ENCODE data around the gene HSPA5.
"Not testable (repeated sequence)": the region's sequence is repeated elsewhere in the genome, so short reads cannot be mapped to it uniquely, and the experiment has no call there.

The HSPA5 gene

DNA sequence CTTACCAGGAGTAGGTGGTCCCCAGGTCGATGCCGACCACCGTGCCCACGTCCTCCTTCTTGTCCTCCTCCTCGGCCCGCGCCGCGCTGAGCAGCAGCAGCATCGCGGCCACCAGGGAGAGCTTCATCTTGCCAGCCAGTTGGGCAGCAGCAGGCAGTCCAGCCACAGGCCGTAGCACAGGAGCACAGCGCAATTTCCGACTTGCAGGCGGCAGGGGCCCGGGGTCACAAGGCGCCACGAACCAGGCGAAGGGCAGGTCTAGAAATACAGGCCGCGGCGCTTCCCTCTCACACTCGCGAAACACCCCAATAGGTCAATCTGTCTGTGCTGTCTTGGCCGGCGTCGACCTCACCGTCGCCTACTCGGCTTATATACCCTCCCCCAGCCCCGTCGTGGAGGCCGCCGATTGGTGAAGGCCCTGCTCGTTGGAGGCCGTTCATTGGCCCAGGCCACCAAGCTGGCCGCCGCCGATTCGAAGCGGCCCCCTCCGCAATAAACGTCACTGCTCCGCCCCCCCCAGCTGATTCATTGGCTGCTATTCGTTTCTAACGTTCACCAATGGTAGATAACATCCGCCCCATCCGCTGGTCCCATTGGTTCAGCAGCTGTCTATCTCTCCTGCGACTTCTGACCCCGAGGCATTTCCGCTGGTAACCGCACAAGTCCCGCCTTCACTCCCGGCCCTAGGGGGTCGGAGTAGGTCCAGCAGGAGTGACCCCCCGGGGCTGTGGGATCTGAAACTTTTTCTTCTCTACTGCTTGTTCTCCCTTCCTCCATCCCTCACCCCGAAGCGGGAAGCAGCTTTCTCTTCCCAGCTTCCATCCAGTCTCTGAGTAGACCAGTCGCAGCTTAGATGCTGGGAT, at the start of gene HSPA5:
HSPA5 (minus strand) TSS at position 344 of the 863 bp plus-strand sequence; CDS start at position 127, 217 bp downstream.
- in situ Hi-C loops (cut with MboI; ENCODE audit: low sequenced_read_pairs, unreplicated experiment): no loop called here
- TF ChIP-seq, protein P1, sequence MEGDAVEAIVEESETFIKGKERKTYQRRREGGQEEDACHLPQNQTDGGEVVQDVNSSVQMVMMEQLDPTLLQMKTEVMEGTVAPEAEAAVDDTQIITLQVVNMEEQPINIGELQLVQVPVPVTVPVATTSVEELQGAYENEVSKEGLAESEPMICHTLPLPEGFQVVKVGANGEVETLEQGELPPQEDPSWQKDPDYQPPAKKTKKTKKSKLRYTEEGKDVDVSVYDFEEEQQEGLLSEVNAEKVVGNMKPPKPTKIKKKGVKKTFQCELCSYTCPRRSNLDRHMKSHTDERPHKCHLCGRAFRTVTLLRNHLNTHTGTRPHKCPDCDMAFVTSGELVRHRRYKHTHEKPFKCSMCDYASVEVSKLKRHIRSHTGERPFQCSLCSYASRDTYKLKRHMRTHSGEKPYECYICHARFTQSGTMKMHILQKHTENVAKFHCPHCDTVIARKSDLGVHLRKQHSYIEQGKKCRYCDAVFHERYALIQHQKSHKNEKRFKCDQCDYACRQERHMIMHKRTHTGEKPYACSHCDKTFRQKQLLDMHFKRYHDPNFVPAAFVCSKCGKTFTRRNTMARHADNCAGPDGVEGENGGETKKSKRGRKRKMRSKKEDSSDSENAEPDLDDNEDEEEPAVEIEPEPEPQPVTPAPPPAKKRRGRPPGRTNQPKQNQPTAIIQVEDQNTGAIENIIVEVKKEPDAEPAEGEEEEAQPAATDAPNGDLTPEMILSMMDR (IDR thresholded peaks at IDR 0.05; ENCODE audit: borderline replicate concordance, control extremely low read depth, extremely low read depth, insufficient read depth, missing control alignments): peak; percentile 8
- peak; percentile 99 for DNase-seq (ENCODE audit: low spot score)

DNA sequence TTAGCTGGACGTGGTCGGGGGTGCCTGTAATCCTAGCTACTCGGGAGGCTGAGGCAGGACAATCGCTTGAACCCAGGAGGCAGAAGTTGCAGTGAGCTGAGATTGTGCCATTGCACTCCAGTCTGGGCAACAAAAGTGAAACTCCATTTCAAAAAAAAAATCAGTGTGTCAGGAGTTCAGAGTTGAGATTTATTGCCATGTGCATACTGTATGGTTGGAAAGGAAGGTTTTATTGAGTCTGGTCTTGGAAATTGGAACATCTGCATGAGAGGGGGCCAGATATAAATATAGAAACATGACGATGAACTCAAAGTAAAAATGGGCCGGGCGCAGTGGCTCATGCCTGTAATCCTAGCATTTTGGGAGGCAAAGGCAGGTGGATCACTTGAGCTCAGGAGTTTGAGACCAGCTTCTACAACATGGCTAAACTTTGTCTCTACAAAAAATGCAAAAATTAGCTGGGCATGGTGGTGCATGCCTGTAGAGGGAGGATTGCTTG, 45.8 kb upstream of the HSPA5 start:
- in situ Hi-C loops (cut with MboI; ENCODE audit: low sequenced_read_pairs, unreplicated experiment); DNase-seq (ENCODE audit: low spot score): not testable (repeated sequence)

DNA sequence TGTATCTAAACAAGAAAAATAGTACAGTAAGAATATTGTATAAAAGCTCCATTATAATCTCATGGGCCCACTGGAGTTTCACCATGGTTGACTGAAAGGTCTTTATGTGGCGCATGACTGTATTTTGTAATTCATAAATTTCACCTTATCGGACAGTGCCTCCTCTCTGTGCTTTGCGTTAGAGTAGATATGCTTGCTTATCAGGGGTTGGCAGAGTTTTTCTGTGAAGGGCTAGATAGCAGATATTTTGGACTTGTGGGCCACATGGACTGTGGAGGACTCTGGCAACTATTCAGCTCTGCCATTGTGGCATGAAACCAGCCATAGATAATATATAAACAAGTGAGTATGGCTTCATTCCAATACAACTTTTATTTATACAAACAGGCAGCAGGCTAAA, 43.7 kb upstream of the HSPA5 start:
- in situ Hi-C loops (cut with MboI; ENCODE audit: low sequenced_read_pairs, unreplicated experiment): no loop called here
- TF ChIP-seq, protein P1 (IDR thresholded peaks at IDR 0.05; ENCODE audit: borderline replicate concordance, control extremely low read depth, extremely low read depth, insufficient read depth, missing control alignments): no peak
- no peak for DNase-seq (ENCODE audit: low spot score)

DNA sequence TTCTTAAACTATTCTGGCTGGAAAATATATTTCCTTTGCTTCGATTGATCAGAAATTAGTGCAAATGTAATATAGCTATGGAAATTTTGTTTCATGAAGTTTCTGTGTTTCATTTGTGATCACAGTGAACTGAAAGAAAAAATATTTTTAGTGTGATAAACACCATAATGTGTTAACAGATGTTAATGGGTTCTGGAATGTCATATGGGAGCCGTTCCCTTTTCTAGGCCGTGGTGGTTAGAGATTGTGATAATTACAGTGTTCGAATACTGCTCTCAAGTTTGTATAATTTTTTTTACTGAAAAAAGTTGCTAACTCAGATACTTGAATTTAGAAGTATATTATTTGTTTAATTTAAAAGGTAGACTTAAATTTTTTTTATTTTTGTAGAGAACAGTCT, 39.8 kb upstream of the HSPA5 start:
- in situ Hi-C loops (cut with MboI; ENCODE audit: low sequenced_read_pairs, unreplicated experiment): no loop called here
- TF ChIP-seq, protein P1 (IDR thresholded peaks at IDR 0.05; ENCODE audit: borderline replicate concordance, control extremely low read depth, extremely low read depth, insufficient read depth, missing control alignments): no peak
- no peak for DNase-seq (ENCODE audit: low spot score)

GRCh38 chr9:125277411-125277810, 36.3 kb upstream of the HSPA5 start:
- in situ Hi-C loops (cut with MboI; ENCODE audit: low sequenced_read_pairs, unreplicated experiment): no loop called here
- TF ChIP-seq, protein P1 (IDR thresholded peaks at IDR 0.05; ENCODE audit: borderline replicate concordance, control extremely low read depth, extremely low read depth, insufficient read depth, missing control alignments): no peak

DNA sequence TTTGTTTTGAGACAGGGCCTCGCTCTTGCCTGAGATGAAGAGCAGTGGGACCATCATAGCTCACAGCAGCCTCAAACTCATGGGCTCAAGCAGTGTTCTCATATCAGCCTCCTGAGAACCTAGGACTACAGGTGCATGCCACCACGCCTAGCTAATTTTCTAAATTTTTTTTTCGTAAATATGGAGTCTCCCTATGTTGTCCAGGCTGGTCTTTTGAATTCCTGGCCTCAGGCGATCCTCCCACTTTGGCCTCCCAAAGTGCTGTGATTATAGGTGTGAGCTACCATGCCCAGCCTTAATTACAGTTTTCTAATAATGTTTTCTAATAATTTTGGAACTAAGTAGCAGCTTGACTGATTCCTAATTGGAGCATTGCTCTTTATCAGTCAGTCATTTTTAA, 35.6 kb upstream of the HSPA5 start:
- TF ChIP-seq, protein P1 (IDR thresholded peaks at IDR 0.05; ENCODE audit: borderline replicate concordance, control extremely low read depth, extremely low read depth, insufficient read depth, missing control alignments): no peak
- in situ Hi-C loops (cut with MboI; ENCODE audit: low sequenced_read_pairs, unreplicated experiment): no loop called here
- DNase-seq (ENCODE audit: low spot score): no peak

More at GRCh38 chr9:125277411-125277810, 36.3 kb upstream of the HSPA5 start:
- DNase-seq (ENCODE audit: low spot score): no peak

GRCh38 chr9:125272697-125273096, 31.6 kb upstream of the HSPA5 start:
- in situ Hi-C loops (cut with MboI; ENCODE audit: low sequenced_read_pairs, unreplicated experiment): no loop called here
- TF ChIP-seq, protein P1 (IDR thresholded peaks at IDR 0.05; ENCODE audit: borderline replicate concordance, control extremely low read depth, extremely low read depth, insufficient read depth, missing control alignments): no peak
- no peak for DNase-seq (ENCODE audit: low spot score)
